WI38 (cell line): Measurements from ENCODE around the gene PPIL1.

Experiments
- H3K4me3 ChIP-seq: 2 replicates; pipeline ENCODE4 v1.5.1; 2011; ENCODE audit warnings: low read depth, mild to moderate bottlenecking, control low read depth, low read length
- CTCF ChIP-seq: IDR thresholded peaks from 2 replicates; pipeline ENCODE4 v1.5.1; 2012; ENCODE audit warnings: low read depth, mild to moderate bottlenecking, control low read depth, low read length

The PPIL1 gene

GRCh38 chr6:36862164-36862847, 12.3 kb downstream of the PPIL1 start:
- TF ChIP-seq CTCF = no peak; the same call in 1 of the 2 replicates
- no peak overlapping the region for H3K4me3 ChIP-seq

DNA sequence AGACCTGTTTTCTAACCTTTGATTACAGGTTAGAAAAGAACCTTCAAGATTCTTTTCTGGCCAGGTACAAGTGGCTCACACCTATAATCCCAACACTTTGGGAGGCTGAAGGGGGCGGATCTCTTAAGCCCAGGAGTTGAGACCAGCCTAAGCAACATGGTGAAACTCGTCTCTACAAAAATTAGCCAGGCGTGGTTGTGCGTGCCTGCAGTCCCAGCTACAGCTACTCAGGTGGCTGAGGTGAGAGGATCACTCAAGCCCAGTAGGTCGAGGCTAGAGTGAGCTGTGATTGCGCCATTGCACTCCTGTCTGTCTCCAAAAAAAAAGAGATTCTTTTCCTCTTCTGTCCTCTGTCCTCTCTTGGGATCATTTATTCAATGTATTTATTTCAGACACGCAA, 14.5 kb downstream of the PPIL1 start:
- no peak for TF ChIP-seq CTCF
- H3K4me3 ChIP-seq = no peak overlapping the region

DNA sequence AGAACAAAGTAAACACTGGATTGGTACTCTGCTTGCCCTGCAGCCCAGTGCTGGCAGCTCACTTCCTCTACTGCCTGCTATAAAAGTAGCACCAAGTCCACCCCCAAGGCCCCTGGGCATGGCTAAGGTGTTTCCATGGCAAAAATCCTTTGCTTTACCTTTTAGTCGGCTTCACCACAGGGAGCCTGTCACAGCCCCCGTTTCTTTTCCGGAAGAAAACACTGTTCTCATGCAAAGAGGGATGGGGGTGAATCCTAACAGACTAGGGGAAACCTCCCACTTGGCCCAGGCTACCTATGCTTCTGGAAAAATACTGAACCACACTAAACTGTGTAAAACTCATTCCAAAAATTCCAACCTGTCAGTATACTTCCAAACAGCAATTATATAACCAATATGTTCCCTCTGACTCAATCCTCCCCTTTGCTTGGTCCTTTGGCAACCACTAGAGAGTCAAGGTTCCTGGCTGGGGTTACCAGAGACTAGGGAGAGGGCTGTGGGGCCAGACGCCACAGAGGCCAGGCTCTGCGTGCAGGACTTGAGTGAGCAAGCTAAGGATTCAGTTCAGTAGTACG, 16.1 kb downstream of the PPIL1 start:
- TF ChIP-seq CTCF = no peak

DNA sequence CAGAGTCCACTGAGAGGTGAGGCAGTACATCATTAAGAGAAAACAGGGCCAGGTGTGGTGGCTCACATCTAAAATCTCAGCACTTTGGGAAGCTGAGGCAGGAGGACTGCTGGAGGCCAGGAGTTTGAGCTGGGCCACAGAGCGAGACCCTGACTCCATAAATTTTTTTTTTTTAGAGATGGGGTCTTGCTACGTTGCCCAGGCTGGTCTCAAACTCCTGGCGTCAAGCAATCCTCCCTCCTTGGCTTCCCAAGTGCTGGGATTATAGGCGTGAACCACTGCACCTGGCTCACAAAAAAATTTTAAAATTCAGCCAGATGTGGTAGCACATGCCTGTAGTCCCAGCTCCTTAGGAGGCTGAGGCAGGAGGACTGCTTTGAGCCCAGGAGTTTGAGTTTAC, 17.3 kb downstream of the PPIL1 start:
- H3K4me3 ChIP-seq = no peak overlapping the region
- TF ChIP-seq CTCF = no peak

More for the DNA sequence above, 16.1 kb downstream of the PPIL1 start:
- H3K4me3 ChIP-seq = no peak overlapping the region

DNA sequence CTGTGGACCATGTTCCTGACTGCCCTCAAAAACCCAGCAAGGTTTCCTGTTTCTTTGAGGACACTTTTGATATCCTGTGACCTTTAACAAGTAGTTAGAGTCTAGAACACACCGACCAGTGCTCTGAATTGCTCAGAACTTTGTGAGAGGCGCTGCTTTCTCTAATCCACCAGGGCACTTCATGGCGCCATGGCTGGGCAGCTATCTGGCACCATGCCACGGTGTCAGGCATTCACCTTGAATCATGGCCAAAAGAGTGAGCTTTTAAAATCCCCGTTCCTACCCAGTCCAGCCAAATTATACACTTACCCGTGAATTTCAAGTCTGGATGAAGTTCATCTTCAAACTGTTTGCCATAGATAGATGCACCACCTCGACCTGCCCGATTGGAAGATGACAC, 18.3 kb downstream of the PPIL1 start:
- TF ChIP-seq CTCF = no peak
- no peak overlapping the region for H3K4me3 ChIP-seq

DNA sequence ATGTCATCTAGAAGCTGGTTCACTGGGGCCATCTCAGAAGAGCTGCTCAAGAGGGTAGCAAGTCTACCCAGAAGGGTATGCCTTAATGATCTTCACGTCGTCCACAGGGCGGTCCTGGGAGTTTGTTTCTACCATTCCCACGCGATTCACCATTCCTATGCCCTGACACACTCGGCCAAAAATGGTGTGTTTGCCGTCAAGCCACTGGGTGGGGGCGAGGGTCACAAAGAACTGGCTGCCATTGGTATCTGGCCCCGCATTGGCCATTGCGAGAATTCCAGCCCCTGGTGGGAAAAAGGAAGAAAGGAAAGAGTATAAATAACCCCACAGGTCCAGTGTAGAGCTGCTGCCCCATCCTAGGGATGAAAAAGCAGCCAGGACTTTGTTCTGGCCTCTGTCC, 18.9 kb downstream of the PPIL1 start:
- TF ChIP-seq CTCF = no peak
- no peak overlapping the region for H3K4me3 ChIP-seq

DNA sequence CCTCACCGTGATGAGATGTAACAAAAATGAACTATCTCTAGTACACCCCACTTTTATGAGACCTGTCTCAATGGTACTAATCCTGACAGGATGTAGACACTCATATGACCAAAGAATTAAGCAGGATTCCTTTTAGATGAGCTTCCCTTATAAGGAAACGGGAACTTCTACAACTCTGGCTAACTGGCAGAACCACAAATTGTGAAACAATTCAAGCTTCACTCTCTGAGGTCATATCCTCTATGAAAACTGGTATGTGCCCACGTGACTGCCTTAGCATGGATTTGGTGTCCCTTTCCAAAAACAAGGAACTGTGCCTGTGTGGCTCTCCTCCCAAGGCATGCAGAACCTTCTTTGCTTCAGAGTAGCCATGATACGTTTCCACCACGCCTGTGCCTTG, 21.3 kb downstream of the PPIL1 start:
- no peak overlapping the region for H3K4me3 ChIP-seq
- TF ChIP-seq CTCF = no peak
